KMS-11 (cell line): Measurements from ENCODE around the gene LTBP3.

ENCODE experiments used
- H2AFZ ChIP-seq: fragments of 200-600 bp; sonication (generic); 2 replicates; pipeline ENCODE4 v1.6.1; 2016; ENCODE audit warnings: antibody characterized with exemption, mixed run types, low read depth
- H3K27ac ChIP-seq: fragments of 200-600 bp; sonication (generic); 2 replicates; pipeline ENCODE4 v1.6.1; 2016; ENCODE audit warnings: mild to moderate bottlenecking, mixed run types
- H3K27me3 ChIP-seq: fragments of 200-600 bp; sonication (generic); 2 replicates; pipeline ENCODE4 v1.6.1; 2017; ENCODE audit warnings: mild to moderate bottlenecking, low read depth, mixed run types, moderate library complexity; ENCODE audit not compliant: insufficient read depth
- H3K36me3 ChIP-seq: fragments of 200-600 bp; sonication (generic); 2 replicates; pipeline ENCODE4 v1.6.1; 2017; ENCODE audit warnings: mild to moderate bottlenecking, mixed run types; ENCODE audit not compliant: insufficient read depth
- H3K4me1 ChIP-seq: fragments of 200-600 bp; sonication (generic); 2 replicates; pipeline ENCODE4 v1.6.1; 2016; ENCODE audit warnings: mild to moderate bottlenecking, low read depth, mixed run types; ENCODE audit not compliant: poor library complexity, severe bottlenecking
- H3K4me2 ChIP-seq: fragments of 200-600 bp; sonication (generic); 2 replicates; pipeline ENCODE4 v1.7.0; 2016; ENCODE audit warnings: mild to moderate bottlenecking, mixed run types
- H3K4me3 ChIP-seq: fragments of 200-600 bp; sonication (generic); IDR thresholded peaks from 2 replicates; pipeline ENCODE4 v1.6.1; 2017; ENCODE audit warnings: low read depth, low read length, mixed read lengths; ENCODE audit not compliant: insufficient read depth
- H3K79me2 ChIP-seq: fragments of 200-600 bp; sonication (generic); 2 replicates; pipeline ENCODE4 v1.6.1; 2016; ENCODE audit warnings: low read depth, mixed run types; ENCODE audit not compliant: insufficient read depth
- H3K9ac ChIP-seq: fragments of 200-600 bp; sonication (generic); 2 replicates; pipeline ENCODE4 v1.6.1; 2016; ENCODE audit warnings: mild to moderate bottlenecking, mixed run types
- H4K20me1 ChIP-seq: fragments of 200-600 bp; sonication (generic); 2 replicates; pipeline ENCODE4 v1.6.1; 2016; ENCODE audit warnings: mild to moderate bottlenecking, mixed run types; ENCODE audit not compliant: insufficient read depth
- CTCF ChIP-seq: fragments of 200-600 bp; sonication (generic); conservative IDR thresholded peaks from 2 replicates; pipeline ENCODE4 v1.6.1; 2017; ENCODE audit warnings: low read depth, mild to moderate bottlenecking, antibody characterized with exemption, low read length, moderate library complexity, mixed read lengths

LTBP3 gene

GRCh38 chr11:65595131-65595530 is 37.0 kb upstream of the LTBP3 start:
- no peak overlapping the region for H2AFZ ChIP-seq
- no peak overlapping the region for H3K27ac ChIP-seq
- no peak overlapping the region for H3K4me2 ChIP-seq
- peaks cover 28% of the 10 kb centered on the region for H3K4me1 ChIP-seq
- H3K27me3 ChIP-seq = no peaks in the 10 kb centered on the region
- H3K36me3 ChIP-seq = no peaks in the 10 kb centered on the region
- no peak overlapping the region for H3K4me3 ChIP-seq
- no peaks in the 10 kb centered on the region for H3K79me2 ChIP-seq
- no peak overlapping the region for H3K9ac ChIP-seq
- no peaks in the 10 kb centered on the region for H4K20me1 ChIP-seq
- TF ChIP-seq CTCF = no peak

GRCh38 chr11:65593518-65594414 is 35.6 kb upstream of the LTBP3 start:
- Histone ChIP-seq H3K27ac (no peak overlapping the region), H4K20me1 (no peaks in the 10 kb centered on the region), H3K9ac (no peak overlapping the region), H3K27me3 (no peaks in the 10 kb centered on the region), H3K4me2 (no peak overlapping the region), H3K36me3 (no peaks in the 10 kb centered on the region), H3K4me3 (no peak overlapping the region), H3K79me2 (no peaks in the 10 kb centered on the region), H3K4me1 (peaks cover 41% of the 10 kb centered on the region), H2AFZ (no peak overlapping the region)
- peak; percentile 65; the same call in 1 of the 2 replicates for TF ChIP-seq CTCF

- Histone ChIP-seq H3K79me2 (no peaks in the 10 kb centered on the region), H3K27me3 (no peaks in the 10 kb centered on the region), H4K20me1 (no peaks in the 10 kb centered on the region), H3K4me1 (peaks cover 46% of the 10 kb centered on the region), H3K4me2 (no peak overlapping the region), H3K4me3 (no peak overlapping the region), H3K27ac (no peak overlapping the region), H3K9ac (no peak overlapping the region), H3K36me3 (no peaks in the 10 kb centered on the region), H2AFZ (no peak overlapping the region)
- TF ChIP-seq CTCF = no peak
Observed at GRCh38 chr11:65592858-65593517, 34.8 kb upstream of the LTBP3 start.

GRCh38 chr11:65591939-65592857 is 34.0 kb upstream of the LTBP3 start:
- no peaks in the 10 kb centered on the region for H3K79me2 ChIP-seq
- no peak overlapping the region for H3K9ac ChIP-seq
- H3K27ac ChIP-seq = no peak overlapping the region
- H3K36me3 ChIP-seq = no peaks in the 10 kb centered on the region
- H3K4me3 ChIP-seq = no peak overlapping the region
- no peak for TF ChIP-seq CTCF
- no peaks in the 10 kb centered on the region for H3K27me3 ChIP-seq
- H3K4me1 ChIP-seq = peaks cover 53% of the 10 kb centered on the region
- no peaks in the 10 kb centered on the region for H4K20me1 ChIP-seq
- H2AFZ ChIP-seq = no peak overlapping the region
- no peak overlapping the region for H3K4me2 ChIP-seq
